HS-27A (cell line): ENCODE measurements around the gene FADS6.

Experiments used
- DNase-seq: peaks from one replicate; pipeline ENCODE4 v3.0.0-alpha.2; 2012; ENCODE audit warnings: low read depth, missing footprints

The FADS6 gene

GRCh38 chr17:74827800-74828199, 65.6 kb downstream of the FADS6 start:
- no peak for DNase-seq
